ENCODE data around the gene UBAP2L.
"Not testable (repeated sequence)": the region's sequence is repeated elsewhere in the genome, so short reads cannot be mapped to it uniquely, and the experiment has no call there.

The UBAP2L gene

DNA sequence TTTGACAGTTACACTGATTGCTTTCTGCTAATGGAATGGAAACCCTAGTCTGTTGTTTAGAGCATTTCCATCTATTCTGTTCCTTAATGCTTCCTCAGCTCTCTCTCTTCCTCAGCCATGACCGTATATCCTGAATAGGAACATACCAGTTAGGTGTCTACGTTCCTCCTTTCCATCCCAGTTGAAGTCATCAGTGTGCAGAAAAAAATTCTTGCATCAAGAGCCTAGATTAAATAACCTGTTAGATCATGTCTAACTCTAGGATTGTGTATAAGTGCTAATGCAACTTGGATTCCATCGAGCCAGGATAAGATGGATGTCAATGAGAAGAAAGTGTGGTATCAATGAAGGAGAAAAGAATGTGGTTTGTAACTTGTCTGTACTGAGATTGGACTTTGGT is 18.7 kb downstream of the UBAP2L start:
- in situ Hi-C loops (cut with MboI; ENCODE audit: low sequenced_read_pairs): no loop called here

- in situ Hi-C loops (cut with MboI; ENCODE audit: low sequenced_read_pairs): no loop called here
These were observed 19.6 kb downstream of the UBAP2L start for GRCh38 chr1:154240294-154240833.

GRCh38 chr1:154241703-154242351 is 21.1 kb downstream of the UBAP2L start:
- in situ Hi-C loops (cut with MboI; ENCODE audit: low sequenced_read_pairs): no loop called here

DNA sequence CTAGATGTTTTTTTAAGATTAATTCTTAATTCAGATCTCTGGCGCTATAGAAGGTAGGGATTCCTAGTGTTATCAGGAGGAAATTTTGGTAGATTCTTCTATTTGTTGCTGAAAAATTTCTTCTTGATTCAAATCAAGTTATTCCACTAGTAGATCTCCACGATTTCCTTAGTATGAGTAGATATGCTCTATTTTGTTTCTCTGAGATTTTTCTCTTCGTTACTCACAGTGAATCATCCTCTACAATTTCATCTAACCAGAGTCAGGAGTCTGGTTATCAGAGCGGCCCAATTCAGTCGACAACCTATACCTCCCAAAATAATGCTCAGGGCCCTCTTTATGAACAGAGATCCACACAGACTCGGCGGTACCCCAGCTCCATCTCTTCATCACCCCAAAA is 32.9 kb downstream of the UBAP2L start:
- in situ Hi-C loops (cut with MboI; ENCODE audit: low sequenced_read_pairs): no loop called here

DNA sequence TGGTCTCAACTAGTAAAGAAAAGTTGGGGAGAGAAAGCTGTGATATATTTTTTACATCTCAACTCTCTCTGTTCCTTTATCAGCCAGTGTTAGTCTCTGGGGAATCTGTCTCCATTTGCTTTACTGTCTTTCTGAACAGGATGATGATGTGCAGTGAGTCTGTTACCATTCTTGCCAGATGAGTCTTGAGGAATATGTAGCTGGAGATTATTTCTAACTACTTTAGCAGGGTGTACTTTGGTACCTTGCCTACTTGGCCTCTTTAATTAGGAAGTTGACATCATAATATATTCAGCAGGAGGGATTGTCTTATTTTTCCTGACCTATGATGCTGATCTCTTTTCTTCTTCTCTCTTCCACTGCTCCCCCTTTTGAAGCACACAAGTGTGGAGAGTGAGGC is 35.9 kb downstream of the UBAP2L start:
- in situ Hi-C loops (cut with MboI; ENCODE audit: low sequenced_read_pairs): no loop called here

GRCh38 chr1:154258784-154259183 is 38.0 kb downstream of the UBAP2L start:
- in situ Hi-C loops (cut with MboI; ENCODE audit: low sequenced_read_pairs): no loop called here

- in situ Hi-C loops (cut with MboI; ENCODE audit: low sequenced_read_pairs): no loop called here
These were observed 39.4 kb downstream of the UBAP2L start for GRCh38 chr1:154260127-154260526.

GRCh38 chr1:154263465-154264332 is 42.9 kb downstream of the UBAP2L start:
- in situ Hi-C loops (cut with MboI; ENCODE audit: low sequenced_read_pairs): no loop called here

DNA sequence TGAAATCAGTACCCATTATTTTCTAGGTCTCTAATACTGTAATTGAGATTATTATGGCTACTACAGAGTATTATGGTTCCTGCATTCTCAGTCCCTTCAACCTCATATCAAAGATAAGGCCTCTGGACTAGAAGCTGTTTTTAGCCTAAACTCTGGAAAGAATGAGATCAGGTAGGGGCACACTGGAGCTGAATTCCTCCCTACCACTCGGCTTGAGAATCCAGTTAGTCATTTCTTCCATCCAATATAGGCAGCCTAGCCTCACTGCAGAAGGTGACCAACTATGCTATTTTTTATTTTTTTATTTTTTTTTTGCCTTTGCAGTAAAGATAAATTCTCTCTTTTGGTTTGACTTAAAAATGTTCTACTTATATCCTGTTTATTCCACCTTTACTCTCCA is 43.7 kb downstream of the UBAP2L start:
- in situ Hi-C loops (cut with MboI; ENCODE audit: low sequenced_read_pairs): no loop called here

GRCh38 chr1:154265586-154265985 is 44.8 kb downstream of the UBAP2L start:
- in situ Hi-C loops (cut with MboI; ENCODE audit: low sequenced_read_pairs): no loop called here

DNA sequence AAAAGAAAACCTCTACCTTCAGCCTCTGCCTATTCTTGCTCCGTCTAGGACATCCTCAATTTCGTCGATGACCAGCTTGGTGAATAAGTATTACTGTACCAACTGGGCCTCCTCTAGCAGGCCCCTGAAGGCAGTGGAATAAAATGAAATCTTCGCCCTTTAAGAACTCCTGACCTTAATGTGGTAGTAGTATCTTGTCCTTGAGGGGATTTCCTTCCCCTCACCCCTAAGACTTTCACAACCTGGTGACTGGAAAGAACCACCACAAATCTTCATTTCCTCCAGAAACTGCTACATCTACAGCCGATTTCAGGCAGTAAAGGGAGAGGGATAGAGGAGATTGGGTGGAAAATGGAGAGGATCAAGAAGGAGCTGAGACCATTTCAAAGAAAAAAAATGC is 50.1 kb downstream of the UBAP2L start:
- in situ Hi-C loops (cut with MboI; ENCODE audit: low sequenced_read_pairs): no loop called here

DNA sequence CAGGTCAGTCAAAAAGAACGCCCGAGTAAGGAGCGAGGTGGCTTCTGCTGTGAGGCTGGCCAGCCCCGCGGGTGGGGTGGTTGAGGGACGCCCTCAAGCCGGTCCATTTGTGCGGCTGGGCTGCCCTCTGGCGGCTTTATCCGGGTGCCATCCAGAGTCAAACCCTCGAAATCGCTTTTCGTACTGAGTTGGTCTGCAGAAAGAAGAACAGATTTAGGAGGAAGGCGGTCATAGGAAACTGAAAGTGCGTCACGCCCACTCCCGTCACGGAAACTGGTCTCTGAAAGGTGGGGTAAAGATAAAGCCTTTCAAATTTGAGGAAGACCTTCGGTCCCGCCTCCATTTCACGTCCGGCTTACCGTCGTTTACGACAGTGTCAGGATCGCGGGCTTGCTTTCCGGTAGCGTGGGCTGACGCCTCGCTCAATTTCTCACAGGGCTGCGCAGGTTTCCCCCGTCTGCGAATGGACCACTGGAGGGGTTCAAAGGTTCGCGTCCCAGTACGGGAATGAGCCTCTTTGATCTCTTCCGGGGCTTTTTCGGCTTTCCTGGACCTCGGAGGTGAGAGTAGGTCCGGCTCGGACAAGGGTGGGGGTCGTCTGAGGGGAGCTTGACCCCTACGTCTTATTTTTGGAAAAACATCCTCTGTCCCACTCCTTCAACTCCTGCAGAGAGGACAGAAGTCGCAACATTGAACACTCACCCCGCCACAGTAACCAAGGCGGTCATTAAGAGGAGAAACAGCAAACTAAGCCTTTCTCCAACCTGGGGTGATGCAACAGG is 51.7 kb downstream of the UBAP2L start, which contains the start of gene HAX1:
HAX1 (plus strand) TSS at position 413 of the 782 bp plus-strand sequence; CDS start at position 508, 95 bp downstream.
- in situ Hi-C loops (cut with MboI; ENCODE audit: low sequenced_read_pairs): no loop called here

- in situ Hi-C loops (cut with MboI; ENCODE audit: low sequenced_read_pairs): no loop called here
These were observed 52.3 kb downstream of the UBAP2L start for GRCh38 chr1:154272999-154273563.

DNA sequence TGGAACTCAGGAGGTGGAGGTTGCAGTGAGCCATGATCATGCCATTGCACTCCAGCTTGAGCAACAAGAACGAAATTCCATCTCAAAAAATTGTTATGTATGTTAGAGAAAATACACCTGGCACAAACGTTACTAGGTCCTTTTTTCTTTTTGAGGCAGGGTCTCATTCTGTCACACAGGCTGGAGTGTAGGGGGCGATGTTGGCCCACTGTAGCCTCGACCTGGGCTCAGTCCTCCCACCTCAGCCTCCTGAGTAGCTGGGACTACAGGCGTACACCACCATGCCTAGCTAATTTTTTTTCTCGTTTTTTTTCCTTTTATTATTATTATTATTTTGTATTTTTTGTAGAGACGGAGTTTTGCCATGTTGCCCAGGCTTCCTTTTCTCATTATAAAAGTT is 56.0 kb downstream of the UBAP2L start:
- in situ Hi-C loops (cut with MboI; ENCODE audit: low sequenced_read_pairs): no loop called here

DNA sequence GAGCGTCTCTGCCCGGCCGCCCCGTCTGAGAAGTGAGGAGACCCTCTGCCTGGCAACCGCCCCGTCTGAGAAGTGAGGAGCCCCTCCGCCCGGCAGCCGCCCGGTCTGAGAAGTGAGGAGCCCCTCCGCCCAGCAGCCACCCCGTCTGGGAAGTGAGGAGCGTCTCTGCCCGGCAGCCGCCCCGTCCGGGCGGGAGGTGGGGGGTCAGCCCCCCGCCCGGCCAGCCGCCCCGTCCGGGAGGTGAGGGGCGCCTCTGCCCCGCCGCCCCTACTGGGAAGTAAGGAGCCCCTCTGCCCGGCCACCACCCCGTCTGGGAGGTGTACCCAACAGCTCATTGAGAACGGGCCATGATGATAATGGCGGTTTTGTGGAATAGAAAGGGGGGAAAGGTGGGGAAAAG is 66.8 kb downstream of the UBAP2L start:
- in situ Hi-C loops (cut with MboI; ENCODE audit: low sequenced_read_pairs): not testable (repeated sequence)

DNA sequence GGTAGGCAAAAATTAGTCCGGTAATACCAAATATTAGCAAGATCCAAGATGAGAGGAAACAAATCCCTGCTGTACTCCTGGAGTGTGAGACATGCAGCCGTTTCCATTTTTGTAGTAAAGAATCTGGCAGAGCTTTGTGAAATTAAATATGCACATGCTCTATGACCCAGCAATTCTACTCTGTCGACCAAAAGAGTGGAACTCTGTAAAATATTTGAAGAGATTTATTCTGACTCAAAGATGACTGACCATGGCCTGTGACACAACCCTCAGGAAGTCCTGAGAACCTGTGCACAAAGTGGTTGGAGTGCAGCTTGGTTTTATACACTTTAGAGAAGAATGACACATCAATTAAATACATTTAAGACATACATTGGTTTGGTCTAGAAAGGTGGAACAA is 67.9 kb downstream of the UBAP2L start:
- in situ Hi-C loops (cut with MboI; ENCODE audit: low sequenced_read_pairs): no loop called here

GRCh38 chr1:154290921-154291320 is 70.2 kb downstream of the UBAP2L start:
- in situ Hi-C loops (cut with MboI; ENCODE audit: low sequenced_read_pairs): no loop called here

- in situ Hi-C loops (cut with MboI; ENCODE audit: low sequenced_read_pairs): no loop called here
These were observed 74.9 kb downstream of the UBAP2L start for GRCh38 chr1:154295408-154296235.

- in situ Hi-C loops (cut with MboI; ENCODE audit: low sequenced_read_pairs): no loop called here
These were observed 80.8 kb downstream of the UBAP2L start for GRCh38 chr1:154301582-154301981.

Data from HL-60/S4 treated with phorbol 12-myristate 13-acetate at 8.2 ng/mL for 4 days and 3 days (cell line).